ENCODE data around the gene FBXL17.

Gene FBXL17

DNA sequence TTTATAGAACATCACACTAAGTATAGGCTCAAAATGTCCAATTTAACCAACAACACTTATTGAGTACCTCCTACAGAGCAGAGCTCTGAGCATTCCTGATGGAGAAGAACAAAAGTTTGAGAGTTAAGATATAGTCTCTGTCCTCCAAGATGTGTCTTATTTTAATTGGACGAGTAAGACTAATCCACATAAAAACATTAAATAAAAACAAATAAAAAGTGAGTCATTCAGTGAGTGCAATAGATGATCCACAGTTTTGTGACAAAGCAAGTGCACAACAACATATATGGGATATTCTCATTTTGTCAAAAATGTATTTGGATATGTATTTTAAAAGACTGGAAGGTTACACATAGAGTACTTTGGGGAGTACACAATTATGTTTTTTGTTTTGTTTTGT is 277.4 kb downstream of the FBXL17 start:
- no peak overlapping the region for H3K4me3 ChIP-seq (ENCODE audit: low read length, poor library complexity, severe bottlenecking)
- no peaks in the 10 kb centered on the region for H3F3A ChIP-seq (ENCODE audit: low read depth)
- H3K27me3 ChIP-seq (ENCODE audit: insufficient read depth, low read length, poor library complexity, severe bottlenecking), result no peaks in the 10 kb centered on the region
- H3K9me3 ChIP-seq (ENCODE audit: insufficient read depth, low read depth, low read length), result no peaks in the 10 kb centered on the region
- no peak overlapping the region for H2AFZ ChIP-seq (ENCODE audit: low read length)
- no peaks in the 10 kb centered on the region for H3K9me2 ChIP-seq (replicated peaks; ENCODE audit: low read depth, low read length)
- no peak overlapping the region for H3K4me2 ChIP-seq (ENCODE audit: low read depth, low read length, poor library complexity, severe bottlenecking)
- TF ChIP-seq, protein P1, sequence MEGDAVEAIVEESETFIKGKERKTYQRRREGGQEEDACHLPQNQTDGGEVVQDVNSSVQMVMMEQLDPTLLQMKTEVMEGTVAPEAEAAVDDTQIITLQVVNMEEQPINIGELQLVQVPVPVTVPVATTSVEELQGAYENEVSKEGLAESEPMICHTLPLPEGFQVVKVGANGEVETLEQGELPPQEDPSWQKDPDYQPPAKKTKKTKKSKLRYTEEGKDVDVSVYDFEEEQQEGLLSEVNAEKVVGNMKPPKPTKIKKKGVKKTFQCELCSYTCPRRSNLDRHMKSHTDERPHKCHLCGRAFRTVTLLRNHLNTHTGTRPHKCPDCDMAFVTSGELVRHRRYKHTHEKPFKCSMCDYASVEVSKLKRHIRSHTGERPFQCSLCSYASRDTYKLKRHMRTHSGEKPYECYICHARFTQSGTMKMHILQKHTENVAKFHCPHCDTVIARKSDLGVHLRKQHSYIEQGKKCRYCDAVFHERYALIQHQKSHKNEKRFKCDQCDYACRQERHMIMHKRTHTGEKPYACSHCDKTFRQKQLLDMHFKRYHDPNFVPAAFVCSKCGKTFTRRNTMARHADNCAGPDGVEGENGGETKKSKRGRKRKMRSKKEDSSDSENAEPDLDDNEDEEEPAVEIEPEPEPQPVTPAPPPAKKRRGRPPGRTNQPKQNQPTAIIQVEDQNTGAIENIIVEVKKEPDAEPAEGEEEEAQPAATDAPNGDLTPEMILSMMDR (conservative IDR thresholded peaks at IDR 0.05; ENCODE audit: low read length), result no peak
- TF ChIP-seq EZH2phosphoT487 (IDR thresholded peaks at IDR 0.05; ENCODE audit: borderline replicate concordance), result no peak
- no peaks in the 10 kb centered on the region for H3K36me3 ChIP-seq (ENCODE audit: insufficient read depth, low read length)
- no peaks in the 10 kb centered on the region for H3K79me2 ChIP-seq (ENCODE audit: insufficient read depth, low read length)
- H3K4me1 ChIP-seq (ENCODE audit: insufficient read depth, low read length, poor library complexity, severe bottlenecking), result no peaks in the 10 kb centered on the region
- H3K9ac ChIP-seq (ENCODE audit: low read depth, low read length, poor library complexity, severe bottlenecking), result no peak overlapping the region
- no peaks in the 10 kb centered on the region for H4K20me1 ChIP-seq (ENCODE audit: insufficient read depth, low read length, poor library complexity, severe bottlenecking)

DNA sequence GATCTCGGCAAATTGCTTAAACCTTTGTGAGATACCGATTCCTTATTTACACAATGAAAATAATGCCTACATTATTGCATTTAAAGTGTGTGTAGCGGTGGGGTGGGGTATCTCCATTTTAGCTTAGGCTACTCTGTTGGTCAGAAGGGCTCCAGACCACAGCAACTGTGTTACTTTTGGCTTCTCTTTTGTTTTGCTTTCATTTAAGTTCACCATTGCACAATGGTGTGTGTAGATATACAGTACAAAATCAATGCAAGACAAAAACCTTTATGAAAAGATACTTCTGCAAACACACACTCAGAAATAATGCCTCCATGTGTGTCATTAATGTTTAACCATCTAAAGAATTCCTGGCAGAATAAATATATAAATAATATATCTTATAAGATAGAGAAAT is 279.4 kb downstream of the FBXL17 start:
- Histone ChIP-seq H3K36me3 (ENCODE audit: insufficient read depth, low read length) (no peaks in the 10 kb centered on the region), H2AFZ (ENCODE audit: low read length) (no peak overlapping the region), H4K20me1 (ENCODE audit: insufficient read depth, low read length, poor library complexity, severe bottlenecking) (no peaks in the 10 kb centered on the region), H3K27me3 (ENCODE audit: insufficient read depth, low read length, poor library complexity, severe bottlenecking) (no peaks in the 10 kb centered on the region), H3K4me2 (ENCODE audit: low read depth, low read length, poor library complexity, severe bottlenecking) (no peak overlapping the region), H3K9me3 (ENCODE audit: insufficient read depth, low read depth, low read length) (no peaks in the 10 kb centered on the region), H3K4me3 (ENCODE audit: low read length, poor library complexity, severe bottlenecking) (no peak overlapping the region), H3K79me2 (ENCODE audit: insufficient read depth, low read length) (no peaks in the 10 kb centered on the region), H3F3A (ENCODE audit: low read depth) (no peaks in the 10 kb centered on the region), H3K9me2 (replicated peaks; ENCODE audit: low read depth, low read length) (no peaks in the 10 kb centered on the region), H3K4me1 (ENCODE audit: insufficient read depth, low read length, poor library complexity, severe bottlenecking) (no peaks in the 10 kb centered on the region), H3K9ac (ENCODE audit: low read depth, low read length, poor library complexity, severe bottlenecking) (no peak overlapping the region)
- no peak for TF ChIP-seq EZH2phosphoT487 (IDR thresholded peaks at IDR 0.05; ENCODE audit: borderline replicate concordance)
- TF ChIP-seq, protein P1 (conservative IDR thresholded peaks at IDR 0.05; ENCODE audit: low read length), result no peak

DNA sequence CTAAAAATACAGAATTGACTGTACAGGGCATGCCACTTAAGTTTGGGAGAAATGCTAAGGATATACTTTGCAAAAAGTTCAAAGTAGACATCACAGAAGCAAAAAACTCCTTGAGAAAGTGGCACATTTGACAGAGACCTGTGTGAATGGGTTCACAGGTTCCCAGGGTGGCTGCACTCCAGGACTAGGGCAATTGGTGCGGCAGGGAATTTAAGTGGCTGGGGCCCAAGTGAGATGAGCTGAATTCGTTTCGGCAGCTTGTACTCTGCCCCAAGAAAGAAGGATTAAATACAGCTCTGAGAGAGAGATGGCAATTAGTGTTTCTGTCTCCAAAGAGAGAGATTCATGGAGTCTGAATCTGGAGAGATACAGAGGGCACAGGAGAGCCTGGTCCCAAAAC is 280.1 kb downstream of the FBXL17 start:
- H4K20me1 ChIP-seq (ENCODE audit: insufficient read depth, low read length, poor library complexity, severe bottlenecking), result no peaks in the 10 kb centered on the region
- TF ChIP-seq, protein P1 (conservative IDR thresholded peaks at IDR 0.05; ENCODE audit: low read length), result no peak
- TF ChIP-seq EZH2phosphoT487 (IDR thresholded peaks at IDR 0.05; ENCODE audit: borderline replicate concordance), result no peak
- no peak overlapping the region for H2AFZ ChIP-seq (ENCODE audit: low read length)
- H3K4me2 ChIP-seq (ENCODE audit: low read depth, low read length, poor library complexity, severe bottlenecking), result no peak overlapping the region
- no peak overlapping the region for H3K4me3 ChIP-seq (ENCODE audit: low read length, poor library complexity, severe bottlenecking)
- H3K9ac ChIP-seq (ENCODE audit: low read depth, low read length, poor library complexity, severe bottlenecking), result no peak overlapping the region
- no peaks in the 10 kb centered on the region for H3K79me2 ChIP-seq (ENCODE audit: insufficient read depth, low read length)
- H3F3A ChIP-seq (ENCODE audit: low read depth), result no peaks in the 10 kb centered on the region
- no peaks in the 10 kb centered on the region for H3K9me2 ChIP-seq (replicated peaks; ENCODE audit: low read depth, low read length)
- no peaks in the 10 kb centered on the region for H3K4me1 ChIP-seq (ENCODE audit: insufficient read depth, low read length, poor library complexity, severe bottlenecking)
- no peaks in the 10 kb centered on the region for H3K36me3 ChIP-seq (ENCODE audit: insufficient read depth, low read length)
- no peaks in the 10 kb centered on the region for H3K27me3 ChIP-seq (ENCODE audit: insufficient read depth, low read length, poor library complexity, severe bottlenecking)
- H3K9me3 ChIP-seq (ENCODE audit: insufficient read depth, low read depth, low read length), result no peaks in the 10 kb centered on the region
